ENCODE results near the gene RNF26.

Gene RNF26

GRCh38 chr11:119319136-119319699 lies 15.1 kb upstream of the RNF26 start:
- DNase-seq (ENCODE audit: low read depth), result no peak
- no peak overlapping the region for H3K4me3 ChIP-seq (replicated peaks; ENCODE audit: low read depth, low read length)
- no peak for TF ChIP-seq CTCF (IDR thresholded peaks at IDR 0.05; ENCODE audit: low read length, missing control alignments)

- H3K4me3 ChIP-seq (replicated peaks; ENCODE audit: low read depth, low read length), result no peak overlapping the region
- no peak for TF ChIP-seq CTCF (IDR thresholded peaks at IDR 0.05; ENCODE audit: low read length, missing control alignments)
- DNase-seq (ENCODE audit: low read depth), result no peak
Observed at GRCh38 chr11:119319700-119320239, 14.6 kb upstream of the RNF26 start.

GRCh38 chr11:119320240-119320775 lies 14.0 kb upstream of the RNF26 start:
- no peak for DNase-seq (ENCODE audit: low read depth)
- H3K4me3 ChIP-seq (replicated peaks; ENCODE audit: low read depth, low read length), result peak overlapping the region; percentile 40
- TF ChIP-seq CTCF (IDR thresholded peaks at IDR 0.05; ENCODE audit: low read length, missing control alignments), result no peak

- peak overlapping the region; percentile 40 for H3K4me3 ChIP-seq (replicated peaks; ENCODE audit: low read depth, low read length)
- TF ChIP-seq CTCF (IDR thresholded peaks at IDR 0.05; ENCODE audit: low read length, missing control alignments), result no peak
- peak; percentile 58 for DNase-seq (ENCODE audit: low read depth)
Observed at GRCh38 chr11:119320776-119321524, 13.4 kb upstream of the RNF26 start.

GRCh38 chr11:119322360-119322739 lies 12.0 kb upstream of the RNF26 start:
- TF ChIP-seq CTCF (IDR thresholded peaks at IDR 0.05; ENCODE audit: low read length, missing control alignments), result peak; percentile 21
- DNase-seq (ENCODE audit: low read depth), result no peak
- no peak overlapping the region for H3K4me3 ChIP-seq (replicated peaks; ENCODE audit: low read depth, low read length)

- no peak overlapping the region for H3K4me3 ChIP-seq (replicated peaks; ENCODE audit: low read depth, low read length)
Observed at GRCh38 chr11:119322921-119323531, 11.3 kb upstream of the RNF26 start.

More at GRCh38 chr11:119322921-119323531, 11.3 kb upstream of the RNF26 start:
- DNase-seq (ENCODE audit: low read depth), result no peak
- TF ChIP-seq CTCF (IDR thresholded peaks at IDR 0.05; ENCODE audit: low read length, missing control alignments), result no peak
